Neural progenitor cell (in vitro differentiated cells): Measurements from ENCODE around the gene ERVK3-1. TPM values are rescaled to one million over a fixed set of nuclear protein-coding genes. Genes with fewer than 3 reads are reported as not detected.
"Not testable (repeated sequence)": the region's sequence is repeated elsewhere in the genome, so short reads cannot be mapped to it uniquely, and the experiment has no call there.

Experiments
- DNase-seq: peaks from one replicate; pipeline ENCODE4 v3.0.0-alpha.2; 2016; ENCODE audit warnings: low spot score
- H2AFZ ChIP-seq: fragments of 200-600 bp; sonication (generic); replicated peaks from 2 replicates; pipeline ENCODE4 v1.6.1; 2016; ENCODE audit warnings: antibody characterized with exemption
- H3F3A ChIP-seq: fragments of 200-600 bp; sonication (generic); 2 replicates; pipeline ENCODE4 v1.6.1; 2016; ENCODE audit warnings: antibody characterized with exemption, low read depth
- H3K27ac ChIP-seq: fragments of 200-600 bp; sonication (generic); 2 replicates; pipeline ENCODE4 v1.5.1; 2016; ENCODE audit warnings: mild to moderate bottlenecking
- H3K27me3 ChIP-seq: fragments of 200-600 bp; sonication (generic); 2 replicates; pipeline ENCODE4 v1.6.1; 2016; ENCODE audit warnings: mild to moderate bottlenecking, moderate library complexity
- H3K36me3 ChIP-seq: fragments of 200-600 bp; sonication (generic); 2 replicates; pipeline ENCODE4 v1.5.1; 2016
- H3K4me1 ChIP-seq: fragments of 200-600 bp; sonication (generic); 2 replicates; pipeline ENCODE4 v1.6.1; 2016; ENCODE audit warnings: mixed run types
- H3K4me2 ChIP-seq: fragments of 200-600 bp; sonication (generic); 2 replicates; pipeline ENCODE4 v1.6.1; 2016
- H3K4me3 ChIP-seq: fragments of 200-600 bp; sonication (generic); 2 replicates; pipeline ENCODE4 v1.5.1; 2016
- H3K79me2 ChIP-seq: fragments of 200-600 bp; sonication (generic); 2 replicates; pipeline ENCODE4 v1.6.1; 2016; ENCODE audit warnings: low read depth
- H3K9ac ChIP-seq: fragments of 200-600 bp; sonication (generic); 2 replicates; pipeline ENCODE4 v1.6.1; 2016
- H3K9me3 ChIP-seq: fragments of 200-600 bp; sonication (generic); 2 replicates; pipeline ENCODE4 v1.5.1; 2016; ENCODE audit warnings: low read depth
- H4K20me1 ChIP-seq: fragments of 200-600 bp; sonication (generic); 2 replicates; pipeline ENCODE4 v1.6.1; 2016; ENCODE audit warnings: low read depth
- H3K27ac Mint-ChIP-seq: 3 replicates; pipeline ENCODE4 v1.8.0; 2021; ENCODE audit warnings: mixed read lengths
- H3K27me3 Mint-ChIP-seq: 2 replicates; pipeline ENCODE4 v1.8.0; 2022; ENCODE audit warnings: low read depth, mild to moderate bottlenecking, inconsistent platforms, moderate library complexity, mixed read lengths; ENCODE audit not compliant: insufficient read depth
- H3K36me3 Mint-ChIP-seq: 3 replicates; pipeline ENCODE4 v1.8.0; 2021; ENCODE audit warnings: mixed read lengths
- H3K4me1 Mint-ChIP-seq: 3 replicates; pipeline ENCODE4 v1.8.0; 2021; ENCODE audit warnings: mixed read lengths
- H3K4me3 Mint-ChIP-seq: 3 replicates; pipeline ENCODE4 v1.8.0; 2021; ENCODE audit warnings: mild to moderate bottlenecking, moderate library complexity, mixed read lengths
- H3K9me3 Mint-ChIP-seq: 3 replicates; pipeline ENCODE4 v1.8.0; 2020; ENCODE audit warnings: mixed read lengths
- CTCF ChIP-seq: fragments of 200-600 bp; sonication (generic); IDR thresholded peaks from 2 replicates; pipeline ENCODE4 v1.5.1; 2017; ENCODE audit warnings: antibody characterized with exemption, mild to moderate bottlenecking
- EZH2 ChIP-seq: fragments of 200-600 bp; sonication (generic); IDR thresholded peaks from 2 replicates; pipeline ENCODE4 v1.6.1; 2017; ENCODE audit warnings: antibody characterized with exemption, mild to moderate bottlenecking, moderate library complexity
- EZH2phosphoT487 ChIP-seq: fragments of 200-600 bp; sonication (generic); IDR thresholded peaks from 2 replicates; pipeline ENCODE4 v1.6.1; 2017; ENCODE audit warnings: antibody characterized with exemption
- total RNA-seq: library from RNA; depleted of rRNA; stranded (reverse); fragments of >200 nt; gene quantifications from 2 replicates; pipeline ENCODE4 v1.2.3, GENCODE V29; 2015; ENCODE audit warnings: low replicate concordance

The ERVK3-1 gene
- total RNA-seq, 1 donor from 2014 or later: 49.9 TPM

- Mint-ChIP-seq H3K4me1 (no peaks in the 10 kb centered on the region), H3K36me3 (peaks cover 35% of the 10 kb centered on the region), H3K4me3 (no peak overlapping the region), H3K9me3 (no peaks in the 10 kb centered on the region), H3K27ac (no peak overlapping the region), H3K27me3 (peaks cover 7% of the 10 kb centered on the region)
- H3K36me3 ChIP-seq: no peaks in the 10 kb centered on the region
- TF ChIP-seq EZH2 (no peak), CTCF (peak; percentile 54), EZH2phosphoT487 (no peak)
- peak; percentile 55 for DNase-seq
- H3K9me3 ChIP-seq: no peaks in the 10 kb centered on the region
- H4K20me1 ChIP-seq: no peaks in the 10 kb centered on the region
- H3K9ac ChIP-seq: no peak overlapping the region
- no peaks in the 10 kb centered on the region for H3F3A ChIP-seq
- H3K79me2 ChIP-seq: no peaks in the 10 kb centered on the region
- H3K4me3 ChIP-seq: no peak overlapping the region
- H3K4me1 ChIP-seq: no peaks in the 10 kb centered on the region
- H3K4me2 ChIP-seq: no peak overlapping the region
- H3K27ac ChIP-seq: no peak overlapping the region
- H3K27me3 ChIP-seq: no peaks in the 10 kb centered on the region
- H2AFZ ChIP-seq: no peak overlapping the region
Observed at GRCh38 chr19:58338825-58339558, 33.8 kb downstream of the ERVK3-1 start.

GRCh38 chr19:58345558-58345957 is 40.4 kb downstream of the ERVK3-1 start:
- H3K36me3 Mint-ChIP-seq: peaks cover 12% of the 10 kb centered on the region
- Histone ChIP-seq H3K9me3 (no peaks in the 10 kb centered on the region), H3K27ac (no peak overlapping the region), H3K4me2 (no peak overlapping the region), H2AFZ (no peak overlapping the region), H3K27me3 (peaks cover 16% of the 10 kb centered on the region), H3K79me2 (no peaks in the 10 kb centered on the region), H3F3A (no peaks in the 10 kb centered on the region), H4K20me1 (no peaks in the 10 kb centered on the region), H3K4me1 (peaks cover 6% of the 10 kb centered on the region), H3K9ac (no peak overlapping the region), H3K4me3 (no peak overlapping the region), H3K36me3 (no peaks in the 10 kb centered on the region)
- peak overlapping the region; percentile 88 for H3K4me3 Mint-ChIP-seq
- no peak for TF ChIP-seq EZH2
- no peak for TF ChIP-seq EZH2phosphoT487
- TF ChIP-seq CTCF: no peak
- peaks cover 17% of the 10 kb centered on the region for H3K27me3 Mint-ChIP-seq
- no peak overlapping the region for H3K27ac Mint-ChIP-seq
- peaks cover 17% of the 10 kb centered on the region for H3K4me1 Mint-ChIP-seq
- H3K9me3 Mint-ChIP-seq: no peaks in the 10 kb centered on the region
- no peak for DNase-seq

GRCh38 chr19:58346961-58347929 is 42.1 kb downstream of the ERVK3-1 start:
- Mint-ChIP-seq H3K27ac (no peak overlapping the region), H3K9me3 (no peaks in the 10 kb centered on the region), H3K4me1 (peaks cover 17% of the 10 kb centered on the region), H3K36me3 (peaks cover 7% of the 10 kb centered on the region), H3K27me3 (peaks cover 26% of the 10 kb centered on the region), H3K4me3 (peak overlapping the region; percentile 96)
- peaks cover 6% of the 10 kb centered on the region for H3K4me1 ChIP-seq
- H3K4me2 ChIP-seq: peak overlapping the region; percentile 95
- H4K20me1 ChIP-seq: no peaks in the 10 kb centered on the region
- H3K9ac ChIP-seq: peak overlapping the region; percentile 40
- peaks cover 16% of the 10 kb centered on the region for H3K27me3 ChIP-seq
- peak; percentile 89 for DNase-seq
- peak overlapping the region; percentile 87 for H3K4me3 ChIP-seq
- H3K36me3 ChIP-seq: no peaks in the 10 kb centered on the region
- no peaks in the 10 kb centered on the region for H3K9me3 ChIP-seq
- no peaks in the 10 kb centered on the region for H3K79me2 ChIP-seq
- no peaks in the 10 kb centered on the region for H3F3A ChIP-seq
- H2AFZ ChIP-seq: peak overlapping the region; percentile 95
- TF ChIP-seq EZH2phosphoT487 (no peak), EZH2 (no peak), CTCF (no peak)
- H3K27ac ChIP-seq: no peak overlapping the region

DNA sequence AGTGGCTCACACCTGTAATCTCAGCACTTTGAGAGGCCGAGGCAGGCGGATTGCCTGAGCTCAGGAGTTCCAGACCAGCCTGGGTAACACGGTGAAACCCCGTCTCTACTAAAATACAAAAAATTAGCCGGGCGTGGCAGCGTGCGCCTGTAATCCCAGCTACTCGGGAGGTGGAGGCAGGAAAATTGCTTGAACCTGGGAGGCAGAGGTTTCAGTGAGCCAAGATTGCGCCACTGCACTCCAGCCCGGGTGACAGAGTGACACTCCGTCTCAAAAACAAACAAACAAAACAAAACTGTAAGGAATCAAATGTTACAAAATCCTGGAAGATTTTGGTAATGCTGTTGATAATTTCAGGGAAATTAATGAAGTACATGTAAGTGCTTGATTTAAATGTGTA is 42.9 kb downstream of the ERVK3-1 start:
- Histone ChIP-seq H3K27me3 (peaks cover 16% of the 10 kb centered on the region), H3K4me2 (peak overlapping the region; percentile 95), H3K4me3 (peak overlapping the region; percentile 87), H2AFZ (peak overlapping the region; percentile 66), H3K9ac (peak overlapping the region; percentile 40)
- not testable (repeated sequence) for H3K4me1 ChIP-seq, H3K79me2 ChIP-seq, H3K27ac Mint-ChIP-seq, H3K9me3 ChIP-seq, DNase-seq, H3K36me3 Mint-ChIP-seq, H3K9me3 Mint-ChIP-seq, H3K27ac ChIP-seq, H3K36me3 ChIP-seq, H3F3A ChIP-seq, H4K20me1 ChIP-seq
- Mint-ChIP-seq H3K27me3 (peaks cover 26% of the 10 kb centered on the region), H3K4me3 (peak overlapping the region; percentile 96), H3K4me1 (peaks cover 17% of the 10 kb centered on the region)
